ENCODE results near the gene PIK3C2G. TPM values are rescaled to one million over a fixed set of nuclear protein-coding genes. Genes with fewer than 3 reads are reported as not detected.

The PIK3C2G gene
- polyA plus RNA-seq, 1 donor (not counting 4 experiments of a cell fraction or from before 2014, with no cell fraction given) = 3.7 TPM

DNA sequence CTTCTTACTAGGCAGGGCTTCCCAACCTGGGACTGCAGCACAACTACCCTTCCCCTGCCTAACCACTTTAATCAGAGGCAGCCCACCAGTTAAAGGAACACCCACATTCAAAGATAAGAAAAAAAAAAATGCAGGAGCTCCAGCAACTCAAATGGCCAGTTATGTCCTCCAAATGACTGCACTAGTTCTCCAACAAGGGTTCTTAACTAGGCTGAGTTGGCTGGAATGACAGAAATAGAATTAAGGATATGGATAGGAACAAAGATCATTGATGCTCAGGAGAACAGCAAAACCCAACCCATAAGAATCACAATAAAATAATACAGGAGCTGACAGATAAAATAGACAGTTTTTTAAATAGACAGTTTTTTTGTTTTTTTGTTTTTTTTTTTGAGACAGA lies 322.3 kb downstream of the PIK3C2G start:
- Histone ChIP-seq H2AFZ (ENCODE audit: control insufficient read depth, low read length) (no peak overlapping the region), H3K27me3 (ENCODE audit: control insufficient read depth, extremely low read depth, insufficient read depth, low read length) (no peaks in the 10 kb centered on the region), H3K36me3 (ENCODE audit: control insufficient read depth in 2 of 2, extremely low read depth in 1 of 2, insufficient read depth in 2 of 2, low read length in 2 of 2) (no peaks in the 10 kb centered on the region), H3K9me1 (ENCODE audit: control insufficient read depth, extremely low read depth, insufficient read depth, low read length) (no peaks in the 10 kb centered on the region), H3K4me3 (ENCODE audit: control insufficient read depth in 2 of 3, extremely low read depth in 1 of 3, insufficient read depth in 2 of 3, low read depth in 1 of 3, low read length in 3 of 3) (no peak overlapping the region), H3K9ac (ENCODE audit: control insufficient read depth, extremely low read depth, insufficient read depth, low read length) (no peak overlapping the region), H3K9me3 (ENCODE audit: control insufficient read depth, low read depth, low read length) (no peaks in the 10 kb centered on the region), H3K27ac (ENCODE audit: control insufficient read depth, insufficient read depth, low read length) (no peak overlapping the region), H3K4me2 (ENCODE audit: control insufficient read depth, extremely low read depth, insufficient read depth, low read depth, low read length) (no peak overlapping the region), H4K20me1 (ENCODE audit: control insufficient read depth, extremely low read depth, insufficient read depth, low read length) (no peaks in the 10 kb centered on the region), H3K79me2 (ENCODE audit: control insufficient read depth, insufficient read depth, low read length) (no peaks in the 10 kb centered on the region), H3K4me1 (ENCODE audit: control insufficient read depth, extremely low read depth, insufficient read depth, low read length) (no peaks in the 10 kb centered on the region)
- dilution Hi-C loops (cut with MboI; ENCODE audit: extremely low pct_ligation_motif_present, low sequenced_read_pairs) = no loop called here
- TF ChIP-seq, protein P1, sequence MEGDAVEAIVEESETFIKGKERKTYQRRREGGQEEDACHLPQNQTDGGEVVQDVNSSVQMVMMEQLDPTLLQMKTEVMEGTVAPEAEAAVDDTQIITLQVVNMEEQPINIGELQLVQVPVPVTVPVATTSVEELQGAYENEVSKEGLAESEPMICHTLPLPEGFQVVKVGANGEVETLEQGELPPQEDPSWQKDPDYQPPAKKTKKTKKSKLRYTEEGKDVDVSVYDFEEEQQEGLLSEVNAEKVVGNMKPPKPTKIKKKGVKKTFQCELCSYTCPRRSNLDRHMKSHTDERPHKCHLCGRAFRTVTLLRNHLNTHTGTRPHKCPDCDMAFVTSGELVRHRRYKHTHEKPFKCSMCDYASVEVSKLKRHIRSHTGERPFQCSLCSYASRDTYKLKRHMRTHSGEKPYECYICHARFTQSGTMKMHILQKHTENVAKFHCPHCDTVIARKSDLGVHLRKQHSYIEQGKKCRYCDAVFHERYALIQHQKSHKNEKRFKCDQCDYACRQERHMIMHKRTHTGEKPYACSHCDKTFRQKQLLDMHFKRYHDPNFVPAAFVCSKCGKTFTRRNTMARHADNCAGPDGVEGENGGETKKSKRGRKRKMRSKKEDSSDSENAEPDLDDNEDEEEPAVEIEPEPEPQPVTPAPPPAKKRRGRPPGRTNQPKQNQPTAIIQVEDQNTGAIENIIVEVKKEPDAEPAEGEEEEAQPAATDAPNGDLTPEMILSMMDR (optimal IDR thresholded peaks at IDR 0.05 in 1 of 3, IDR thresholded peaks at IDR 0.05 in 1 of 3, conservative IDR thresholded peaks at IDR 0.05 in 1 of 3; ENCODE audit: extremely low read depth in 1 of 3, insufficient read depth in 2 of 3, low read length in 3 of 3) = no peak
- no peak for TF ChIP-seq EZH2 (IDR thresholded peaks at IDR 0.05; ENCODE audit: low read length)
- DNase-seq (ENCODE audit: low read depth, low spot score) = no peak
- FAIRE-seq = no peak

DNA sequence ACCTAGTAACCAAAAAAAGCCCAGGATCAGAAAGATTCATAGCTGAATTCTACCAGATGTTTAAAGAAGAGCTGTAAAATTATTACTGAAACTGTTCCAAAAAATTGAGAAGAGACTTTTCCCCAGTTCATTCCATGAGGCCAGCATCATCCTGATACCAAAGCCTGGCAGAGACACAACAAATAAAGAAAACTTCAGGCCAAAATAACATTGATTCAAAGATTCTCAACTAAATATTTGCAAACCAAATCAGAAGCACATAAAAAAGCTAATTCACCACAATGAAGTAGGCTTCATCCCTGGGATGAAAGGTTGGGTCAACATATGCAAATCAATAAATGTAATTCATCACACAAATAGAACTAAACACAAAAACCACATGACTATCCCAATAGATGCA lies 325.3 kb downstream of the PIK3C2G start:
- no peak for DNase-seq (ENCODE audit: low read depth, low spot score)
- H3K9me3 ChIP-seq (ENCODE audit: control insufficient read depth, low read depth, low read length) = no peaks in the 10 kb centered on the region
- no peaks in the 10 kb centered on the region for H3K4me1 ChIP-seq (ENCODE audit: control insufficient read depth, extremely low read depth, insufficient read depth, low read length)
- no peak overlapping the region for H2AFZ ChIP-seq (ENCODE audit: control insufficient read depth, low read length)
- dilution Hi-C loops (cut with MboI; ENCODE audit: extremely low pct_ligation_motif_present, low sequenced_read_pairs) = no loop called here
- H3K9me1 ChIP-seq (ENCODE audit: control insufficient read depth, extremely low read depth, insufficient read depth, low read length) = no peaks in the 10 kb centered on the region
- H3K36me3 ChIP-seq (ENCODE audit: control insufficient read depth in 2 of 2, extremely low read depth in 1 of 2, insufficient read depth in 2 of 2, low read length in 2 of 2) = no peaks in the 10 kb centered on the region
- no peak for FAIRE-seq
- H3K27ac ChIP-seq (ENCODE audit: control insufficient read depth, insufficient read depth, low read length) = no peak overlapping the region
- no peak overlapping the region for H3K4me3 ChIP-seq (ENCODE audit: control insufficient read depth in 2 of 3, extremely low read depth in 1 of 3, insufficient read depth in 2 of 3, low read depth in 1 of 3, low read length in 3 of 3)
- no peak overlapping the region for H3K9ac ChIP-seq (ENCODE audit: control insufficient read depth, extremely low read depth, insufficient read depth, low read length)
- no peak overlapping the region for H3K4me2 ChIP-seq (ENCODE audit: control insufficient read depth, extremely low read depth, insufficient read depth, low read depth, low read length)
- TF ChIP-seq EZH2 (IDR thresholded peaks at IDR 0.05; ENCODE audit: low read length) = no peak
- TF ChIP-seq, protein P1 (optimal IDR thresholded peaks at IDR 0.05 in 1 of 3, IDR thresholded peaks at IDR 0.05 in 1 of 3, conservative IDR thresholded peaks at IDR 0.05 in 1 of 3; ENCODE audit: extremely low read depth in 1 of 3, insufficient read depth in 2 of 3, low read length in 3 of 3) = no peak
- H3K79me2 ChIP-seq (ENCODE audit: control insufficient read depth, insufficient read depth, low read length) = no peaks in the 10 kb centered on the region
- H3K27me3 ChIP-seq (ENCODE audit: control insufficient read depth, extremely low read depth, insufficient read depth, low read length) = no peaks in the 10 kb centered on the region
- no peaks in the 10 kb centered on the region for H4K20me1 ChIP-seq (ENCODE audit: control insufficient read depth, extremely low read depth, insufficient read depth, low read length)

Measured in keratinocyte (primary cell).